HepG2 (cell line): ENCODE results near the gene MB21D2. TPM values are rescaled to one million over a fixed set of nuclear protein-coding genes. Genes with fewer than 3 reads are reported as not detected.

Experiments used
- CBX2 ChIP-seq, 2 experiments: fragments of 200-600 bp in 1 of 2; sonication (generic); formaldehyde crosslinking in 1 of 2; IDR thresholded peaks; 2 replicates each; pipeline versions ENCODE4 v1.7.0 to v1.8.1; 2018 to 2022; ENCODE audit warnings: low read depth in 2 of 2, low read length in 1 of 2, mild to moderate bottlenecking in 1 of 2, missing genetic modification reagents in 1 of 2
- NFATC3 ChIP-seq: sonication (generic); formaldehyde crosslinking; IDR thresholded peaks from 2 replicates; pipeline ENCODE4 v1.5.1; 2020; ENCODE audit warnings: mild to moderate bottlenecking, missing genetic modification reagents
- NFKB2 ChIP-seq: sonication (generic); formaldehyde crosslinking; IDR thresholded peaks from 2 replicates; pipeline ENCODE4 v1.4.0; 2020; ENCODE audit warnings: missing genetic modification reagents, borderline replicate concordance
- NR2F2 ChIP-seq: IDR thresholded peaks from 2 replicates; pipeline ENCODE4 v1.6.1; 2012; ENCODE audit warnings: low read depth, inconsistent platforms, borderline replicate concordance
- PHF8 ChIP-seq: sonication (generic); formaldehyde crosslinking; IDR thresholded peaks from 2 replicates; pipeline ENCODE4 v1.5.0; 2020; ENCODE audit warnings: missing genetic modification reagents
- SP5 ChIP-seq: IDR thresholded peaks from 2 replicates; pipeline ENCODE4 v1.6.1; 2016; ENCODE audit warnings: low read depth, borderline replicate concordance
- ZFP91 ChIP-seq: sonication (generic); formaldehyde crosslinking; IDR thresholded peaks from 2 replicates; pipeline ENCODE4 v1.9.0; 2022; ENCODE audit warnings: missing genetic modification reagents, mild to moderate bottlenecking, borderline replicate concordance
- ZNF574 ChIP-seq: sonication (generic); formaldehyde crosslinking; IDR thresholded peaks from 2 replicates; pipeline ENCODE4 v1.4.0; 2020; ENCODE audit warnings: missing genetic modification reagents
- ZNF687 ChIP-seq: sonication (generic); formaldehyde crosslinking; IDR thresholded peaks from 2 replicates; pipeline ENCODE4 v1.5.1; 2020; ENCODE audit warnings: mild to moderate bottlenecking, missing genetic modification reagents, moderate library complexity
- ZNF883 ChIP-seq: sonication (generic); formaldehyde crosslinking; IDR thresholded peaks from 2 replicates; pipeline ENCODE4 v1.5.1; 2020; ENCODE audit warnings: mild to moderate bottlenecking, missing genetic modification reagents; ENCODE audit errors: not compliant biosample characterization
- polyA plus RNA-seq, 8 experiments: library from polyadenylated mRNA; depleted of rRNA in 3 of 8; stranded (reverse) in 7 of 8; unstranded in 1 of 8; fragments of >200 nt; fragmentation: Illumina TruSeq in 4 of 8; extraction: Trizol in 4 of 8; gene quantifications; 2 replicates each; pipeline versions ENCODE4 v1.2.1 to v1.2.3, GENCODE V29; 2011 to 2016; ENCODE audit warnings: low read depth in 4 of 8, missing spikeins in 1 of 8, mixed read lengths in 1 of 8; ENCODE audit not compliant: insufficient read depth in 1 of 8
- total RNA-seq, 5 experiments: library from RNA; depleted of rRNA; stranded (reverse); fragments of >200 nt; fragmentation: Illumina TruSeq; extraction: Trizol; gene quantifications; 2 replicates each; pipeline ENCODE4 v1.2.3, GENCODE V29; 2016; ENCODE audit warnings: low read depth in 1 of 5
- TF ChIP-seq, protein P1 (sequence below): sonication (generic); formaldehyde crosslinking; IDR thresholded peaks from 2 replicates; pipeline ENCODE4 v1.9.0; 2021; ENCODE audit warnings: mild to moderate bottlenecking, missing genetic modification reagents

Gene MB21D2
- total and polyA plus RNA-seq, 2 of the 13 experiments (the other 11 are each of a cell fraction or from before 2014, with no cell fraction given), result 0.90 to 1.6 TPM

GRCh38 chr3:192917404-192918274 lies at the start of gene MB21D2 (continued):
- TF ChIP-seq, protein P1, sequence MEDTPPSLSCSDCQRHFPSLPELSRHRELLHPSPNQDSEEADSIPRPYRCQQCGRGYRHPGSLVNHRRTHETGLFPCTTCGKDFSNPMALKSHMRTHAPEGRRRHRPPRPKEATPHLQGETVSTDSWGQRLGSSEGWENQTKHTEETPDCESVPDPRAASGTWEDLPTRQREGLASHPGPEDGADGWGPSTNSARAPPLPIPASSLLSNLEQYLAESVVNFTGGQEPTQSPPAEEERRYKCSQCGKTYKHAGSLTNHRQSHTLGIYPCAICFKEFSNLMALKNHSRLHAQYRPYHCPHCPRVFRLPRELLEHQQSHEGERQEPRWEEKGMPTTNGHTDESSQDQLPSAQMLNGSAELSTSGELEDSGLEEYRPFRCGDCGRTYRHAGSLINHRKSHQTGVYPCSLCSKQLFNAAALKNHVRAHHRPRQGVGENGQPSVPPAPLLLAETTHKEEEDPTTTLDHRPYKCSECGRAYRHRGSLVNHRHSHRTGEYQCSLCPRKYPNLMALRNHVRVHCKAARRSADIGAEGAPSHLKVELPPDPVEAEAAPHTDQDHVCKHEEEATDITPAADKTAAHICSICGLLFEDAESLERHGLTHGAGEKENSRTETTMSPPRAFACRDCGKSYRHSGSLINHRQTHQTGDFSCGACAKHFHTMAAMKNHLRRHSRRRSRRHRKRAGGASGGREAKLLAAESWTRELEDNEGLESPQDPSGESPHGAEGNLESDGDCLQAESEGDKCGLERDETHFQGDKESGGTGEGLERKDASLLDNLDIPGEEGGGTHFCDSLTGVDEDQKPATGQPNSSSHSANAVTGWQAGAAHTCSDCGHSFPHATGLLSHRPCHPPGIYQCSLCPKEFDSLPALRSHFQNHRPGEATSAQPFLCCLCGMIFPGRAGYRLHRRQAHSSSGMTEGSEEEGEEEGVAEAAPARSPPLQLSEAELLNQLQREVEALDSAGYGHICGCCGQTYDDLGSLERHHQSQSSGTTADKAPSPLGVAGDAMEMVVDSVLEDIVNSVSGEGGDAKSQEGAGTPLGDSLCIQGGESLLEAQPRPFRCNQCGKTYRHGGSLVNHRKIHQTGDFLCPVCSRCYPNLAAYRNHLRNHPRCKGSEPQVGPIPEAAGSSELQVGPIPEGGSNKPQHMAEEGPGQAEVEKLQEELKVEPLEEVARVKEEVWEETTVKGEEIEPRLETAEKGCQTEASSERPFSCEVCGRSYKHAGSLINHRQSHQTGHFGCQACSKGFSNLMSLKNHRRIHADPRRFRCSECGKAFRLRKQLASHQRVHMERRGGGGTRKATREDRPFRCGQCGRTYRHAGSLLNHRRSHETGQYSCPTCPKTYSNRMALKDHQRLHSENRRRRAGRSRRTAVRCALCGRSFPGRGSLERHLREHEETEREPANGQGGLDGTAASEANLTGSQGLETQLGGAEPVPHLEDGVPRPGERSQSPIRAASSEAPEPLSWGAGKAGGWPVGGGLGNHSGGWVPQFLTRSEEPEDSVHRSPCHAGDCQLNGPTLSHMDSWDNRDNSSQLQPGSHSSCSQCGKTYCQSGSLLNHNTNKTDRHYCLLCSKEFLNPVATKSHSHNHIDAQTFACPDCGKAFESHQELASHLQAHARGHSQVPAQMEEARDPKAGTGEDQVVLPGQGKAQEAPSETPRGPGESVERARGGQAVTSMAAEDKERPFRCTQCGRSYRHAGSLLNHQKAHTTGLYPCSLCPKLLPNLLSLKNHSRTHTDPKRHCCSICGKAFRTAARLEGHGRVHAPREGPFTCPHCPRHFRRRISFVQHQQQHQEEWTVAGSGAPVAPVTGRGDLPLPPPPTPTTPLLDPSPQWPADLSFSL (CRISPR knock-in tag), result 0 out of 2 replicates have a peak, but pooled peaks have one; percentile 29
- peak; percentile 41; the same call in 1 of the 2 replicates for TF ChIP-seq PHF8 (CRISPR knock-in tag)
- TF ChIP-seq NFATC3, result no peak
- TF ChIP-seq SP5 (CRISPR knock-in tag), result 0 out of 2 replicates have a peak, but pooled peaks have one; percentile 14
- TF ChIP-seq ZFP91, result peak; percentile 99
- 0 out of 2 replicates have a peak, but pooled peaks have one; percentile 13 for TF ChIP-seq ZNF574 (CRISPR knock-in tag)
- peak; percentile 55 for TF ChIP-seq CBX2 (IDR thresholded peaks at IDR 0.05; ENCODE audit: low read depth, low read length)
- no peak for TF ChIP-seq CBX2 (CRISPR knock-in tag; IDR thresholded peaks at IDR 0.05; ENCODE audit: low read depth)
- peak; percentile 44; the same call in 1 of the 2 replicates for TF ChIP-seq NFKB2 (CRISPR knock-in tag)
- TF ChIP-seq ZNF687 (CRISPR knock-in tag), result peak; percentile 45
- TF ChIP-seq ZNF883 (CRISPR knock-in tag), result peak; percentile 24
- TF ChIP-seq NR2F2, result no peak
